RPMI7951 (cell line): ENCODE data around the gene PCDHB2. TPM values are rescaled to one million over a fixed set of nuclear protein-coding genes. Genes with fewer than 3 reads are reported as not detected.
"Not testable (repeated sequence)": the region's sequence is repeated elsewhere in the genome, so short reads cannot be mapped to it uniquely, and the experiment has no call there.

ENCODE experiments used
- DNase-seq: peaks from one replicate; pipeline ENCODE4 v3.0.0-alpha.2; 2012; ENCODE audit warnings: low read depth
- total RNA-seq: library from RNA; depleted of rRNA; stranded (reverse); fragments of >200 nt; shearing (Covaris generic); gene quantifications from 2 replicates; pipeline ENCODE4 v1.2.3, GENCODE V29; 2014; rRNA removed

PCDHB2 gene
- total RNA-seq, 1 experiment from 2014 or later: 0.96 TPM

GRCh38 chr5:141135718-141136266 lies 41.4 kb downstream of the PCDHB2 start:
- no peak for DNase-seq

GRCh38 chr5:141137346-141137745 lies 42.9 kb downstream of the PCDHB2 start:
- not testable (repeated sequence) for DNase-seq

Other genes with a start within 250 kb of the PCDHB2 start
- gene PCDHA9, start 246.2 kb upstream of the PCDHB2 start, total RNA-seq: not detected in 2 replicates
- not detected in 2 replicates for gene PCDHA10, start 238.7 kb upstream of the PCDHB2 start, total RNA-seq
- gene PCDHA11, start 225.7 kb upstream of the PCDHB2 start, total RNA-seq: not detected in 2 replicates
- gene PCDHA12, start 219.3 kb upstream of the PCDHB2 start, total RNA-seq: not detected in 2 replicates
- not detected in 2 replicates for gene PCDHA13, start 212.5 kb upstream of the PCDHB2 start, total RNA-seq
- gene PCDHAC1, start 168.3 kb upstream of the PCDHB2 start, total RNA-seq: not detected in 2 replicates
- gene PCDHAC2, start 128.1 kb upstream of the PCDHB2 start, total RNA-seq: not detected in 2 replicates
- gene PCDHB1, start 43.2 kb upstream of the PCDHB2 start, total RNA-seq: not detected in 2 replicates
- gene PCDHB3, start 5.9 kb downstream of the PCDHB2 start, total RNA-seq: 0.12 and 0.20 TPM in 2 replicates
- gene PCDHB4, start 27.2 kb downstream of the PCDHB2 start, total RNA-seq: under 0.01 and 0.12 TPM in 2 replicates
- gene PCDHB5, start 40.6 kb downstream of the PCDHB2 start, total RNA-seq: 0.59 and 0.60 TPM in 2 replicates
- gene PCDHB6, start 55.4 kb downstream of the PCDHB2 start, total RNA-seq: 0.20 and 0.24 TPM in 2 replicates
- gene PCDHB7, start 78.0 kb downstream of the PCDHB2 start, total RNA-seq: 0.39 and 0.48 TPM in 2 replicates
- gene PCDHB8, start 83.2 kb downstream of the PCDHB2 start, total RNA-seq: 0.10 and 0.12 TPM in 2 replicates
- gene PCDHB16, start 87.8 kb downstream of the PCDHB2 start, total RNA-seq: 2.0 and 2.1 TPM in 2 replicates
- gene PCDHB9, start 92.5 kb downstream of the PCDHB2 start, total RNA-seq: 0.10 and 0.24 TPM in 2 replicates
- gene PCDHB10, start 97.7 kb downstream of the PCDHB2 start, total RNA-seq: 0.60 and 0.78 TPM in 2 replicates
- 0.12 and 0.20 TPM in 2 replicates for gene PCDHB11, start 105.0 kb downstream of the PCDHB2 start, total RNA-seq
- 0.36 and 0.88 TPM in 2 replicates for gene PCDHB12, start 114.1 kb downstream of the PCDHB2 start, total RNA-seq
- 2.5 and 2.6 TPM in 2 replicates for gene PCDHB13, start 119.3 kb downstream of the PCDHB2 start, total RNA-seq
- 0.72 and 0.88 TPM in 2 replicates for gene PCDHB14, start 128.7 kb downstream of the PCDHB2 start, total RNA-seq
- 1.6 and 2.0 TPM in 2 replicates for gene PCDHB15, start 150.8 kb downstream of the PCDHB2 start, total RNA-seq
- gene SLC25A2, start 209.4 kb downstream of the PCDHB2 start, total RNA-seq: 0.48 TPM in 1 of 2 replicates, not detected in the other
- 36.0 and 50.9 TPM in 2 replicates for gene TAF7, start 226.2 kb downstream of the PCDHB2 start, total RNA-seq
- 3.3 and 3.7 TPM in 2 replicates for gene PCDHGA1, start 235.9 kb downstream of the PCDHB2 start, total RNA-seq
- gene PCDHGA2, start 244.1 kb downstream of the PCDHB2 start, total RNA-seq: 6.8 and 7.0 TPM in 2 replicates
- 0.12 and 0.39 TPM in 2 replicates for gene PCDHGA3, start 249.2 kb downstream of the PCDHB2 start, total RNA-seq